Neural cell (in vitro differentiated cells): ENCODE results near the gene PDCD1. TPM values are rescaled to one million over a fixed set of nuclear protein-coding genes. Genes with fewer than 3 reads are reported as not detected.

Experiments
- H2AFZ ChIP-seq: fragments of 200-600, 300-800 bp; sonication (generic), shearing (Covaris generic); 2 replicates; pipeline ENCODE4 v1.6.0; 2014; ENCODE audit warnings: low read depth, mild to moderate bottlenecking, antibody characterized with exemption, low read length, moderate library complexity
- H3F3A ChIP-seq: fragments of 200-600 bp; shearing (Covaris generic); 2 replicates; pipeline ENCODE4 v1.6.1; 2016; ENCODE audit warnings: mild to moderate bottlenecking, moderate library complexity, mixed read lengths, antibody characterized with exemption, low read length; ENCODE audit not compliant: insufficient read depth, poor library complexity, severe bottlenecking
- H3K27ac ChIP-seq: fragments of 200-600, 300-800 bp; sonication (generic), shearing (Covaris generic); 2 replicates; pipeline ENCODE4 v1.5.1; 2014; ENCODE audit warnings: mild to moderate bottlenecking, low read length, moderate library complexity
- H3K27me3 ChIP-seq: fragments of 300-800, 200-600 bp; sonication (generic), shearing (Covaris generic); 2 replicates; pipeline ENCODE4 v1.6.0; 2014; ENCODE audit warnings: mild to moderate bottlenecking, low read depth, low read length, moderate library complexity; ENCODE audit not compliant: insufficient read depth
- H3K36me3 ChIP-seq: fragments of 300-800, 200-600 bp; sonication (generic), shearing (Covaris generic); 2 replicates; pipeline ENCODE4 v1.5.1; 2014; ENCODE audit warnings: mild to moderate bottlenecking, antibody characterized with exemption, low read length, moderate library complexity; ENCODE audit not compliant: insufficient read depth
- H3K4me2 ChIP-seq: fragments of 300-800, 200-600 bp; sonication (generic), shearing (Covaris generic); 2 replicates; pipeline ENCODE4 v1.6.0; 2014; ENCODE audit warnings: mild to moderate bottlenecking, low read length
- H3K4me3 ChIP-seq: fragments of 300-800, 200-600 bp; sonication (generic), shearing (Covaris generic); 2 replicates; pipeline ENCODE4 v1.5.1; 2014; ENCODE audit warnings: mild to moderate bottlenecking, low read length, moderate library complexity
- H3K79me2 ChIP-seq: fragments of 200-600 bp; shearing (Covaris generic); replicated peaks from 2 replicates; pipeline ENCODE4 v1.6.0; 2014; ENCODE audit warnings: mild to moderate bottlenecking, low read length, moderate library complexity; ENCODE audit not compliant: insufficient read depth
- H3K9ac ChIP-seq: fragments of 300-800, 200-600 bp; sonication (generic), shearing (Covaris generic); 2 replicates; pipeline ENCODE4 v1.6.1; 2016; ENCODE audit warnings: mild to moderate bottlenecking, low read length, mixed read lengths
- H3K9me2 ChIP-seq: fragments of 200-600 bp; shearing (Covaris generic); 2 replicates; pipeline ENCODE4 v1.6.1; 2016; ENCODE audit warnings: mild to moderate bottlenecking, low read length, mixed read lengths; ENCODE audit not compliant: insufficient read depth
- H3K9me3 ChIP-seq: fragments of 200-600, 300-800 bp; sonication (generic), shearing (Covaris generic); 2 replicates; pipeline ENCODE4 v1.6.1; 2016; ENCODE audit warnings: mild to moderate bottlenecking, mixed run types, low read length, moderate library complexity, mixed read lengths
- H4K20me1 ChIP-seq: fragments of 200-600 bp; shearing (Covaris generic); 2 replicates; pipeline ENCODE4 v1.6.1; 2016; ENCODE audit warnings: mild to moderate bottlenecking, mixed run types; ENCODE audit not compliant: insufficient read depth
- CTCF ChIP-seq: fragments of 450-650 bp; IDR thresholded peaks from 2 replicates; pipeline ENCODE4 v1.5.1; 2014; ENCODE audit warnings: antibody characterized with exemption, mild to moderate bottlenecking, moderate library complexity; ENCODE audit not compliant: poor library complexity, severe bottlenecking
- EP300 ChIP-seq: fragments of 450-650 bp; conservative IDR thresholded peaks from 2 replicates; pipeline ENCODE4 v1.6.1; 2014; ENCODE audit warnings: antibody characterized with exemption, mild to moderate bottlenecking, moderate library complexity; ENCODE audit not compliant: poor library complexity, severe bottlenecking
- EZH2 ChIP-seq: fragments of 200-600, 300-800 bp; shearing (Covaris generic), sonication (generic); IDR thresholded peaks from 2 replicates; pipeline ENCODE4 v1.6.1; 2014; ENCODE audit warnings: antibody characterized with exemption, low read length, borderline replicate concordance, mild to moderate bottlenecking; ENCODE audit not compliant: insufficient read depth, poor library complexity, severe bottlenecking
- MXI1 ChIP-seq: fragments of 450-650 bp; conservative IDR thresholded peaks from 2 replicates; pipeline ENCODE4 v1.6.1; 2014; ENCODE audit warnings: antibody characterized with exemption, mild to moderate bottlenecking; ENCODE audit not compliant: poor library complexity, severe bottlenecking
- POLR2AphosphoS5 ChIP-seq: IDR thresholded peaks from 2 replicates; pipeline ENCODE4 v1.6.1; 2012
- RAD21 ChIP-seq: fragments of 450-650 bp; conservative IDR thresholded peaks from 2 replicates; pipeline ENCODE4 v1.6.1; 2014; ENCODE audit warnings: antibody characterized with exemption, mild to moderate bottlenecking, moderate library complexity
- REST ChIP-seq: IDR thresholded peaks from 2 replicates; pipeline ENCODE4 v1.6.1; 2012; ENCODE audit warnings: borderline replicate concordance
- SMC3 ChIP-seq: fragments of 450-650 bp; conservative IDR thresholded peaks from 2 replicates; pipeline ENCODE4 v1.6.1; 2014; ENCODE audit warnings: antibody characterized with exemption, mild to moderate bottlenecking, moderate library complexity; ENCODE audit not compliant: poor library complexity
- TAF1 ChIP-seq: IDR thresholded peaks from 2 replicates; pipeline ENCODE4 v1.6.1; 2012; ENCODE audit warnings: low read depth
- polyA plus RNA-seq: library from polyadenylated mRNA; depleted of rRNA; stranded (reverse); fragments of >200 nt; gene quantifications from 2 replicates; pipeline ENCODE4 v1.2.3, GENCODE V29; 2014

The PDCD1 gene
- polyA plus RNA-seq, 1 donor from 2014 or later = not detected

DNA sequence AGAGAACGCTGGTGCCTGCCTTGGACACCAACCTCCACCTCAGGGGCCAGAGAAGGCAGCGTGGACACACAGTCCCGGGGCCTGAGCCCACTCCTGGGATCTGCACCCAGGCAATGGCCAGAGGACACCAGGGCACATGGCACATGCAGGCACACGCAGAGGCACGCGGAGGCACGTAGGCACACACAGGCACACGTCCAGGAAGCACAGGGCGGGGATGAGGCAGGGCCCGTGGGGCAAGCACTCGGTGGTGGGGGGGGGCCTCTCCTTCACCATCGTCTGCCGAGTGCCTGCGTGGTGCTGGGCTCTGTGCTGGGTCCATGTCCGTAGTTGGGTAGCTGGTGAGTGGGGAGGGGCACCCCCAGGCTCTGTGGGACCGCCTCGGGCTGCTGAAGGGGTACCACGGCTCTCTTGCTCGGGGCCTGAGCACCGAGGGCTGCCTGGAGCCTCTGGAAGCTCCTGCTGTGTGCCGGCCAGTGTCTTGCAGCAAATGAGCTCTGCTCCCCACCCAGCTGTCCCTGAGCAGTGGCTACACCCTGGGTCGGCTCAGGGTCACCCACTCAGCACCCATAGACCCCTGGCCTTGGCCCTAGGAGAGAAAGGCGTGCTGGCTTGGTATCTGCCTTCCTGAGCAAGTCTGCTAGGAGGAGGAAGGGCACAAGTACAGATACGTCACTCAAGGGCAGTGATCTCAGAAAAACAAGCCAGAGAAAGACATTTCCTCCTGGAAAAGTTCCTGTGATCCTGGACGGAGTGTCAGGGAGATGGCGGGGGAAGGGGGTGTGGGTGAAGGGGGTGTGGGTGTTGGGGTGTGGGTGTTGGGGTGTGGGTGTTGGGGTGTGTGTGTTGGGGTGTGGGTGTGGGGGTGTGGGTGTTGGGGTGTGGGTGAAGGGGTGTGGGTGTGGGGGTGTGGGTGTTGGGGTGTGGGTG is 37.3 kb upstream of the PDCD1 start:
- Histone ChIP-seq H3K27ac (no peak overlapping the region), H3K4me3 (no peak overlapping the region), H3K36me3 (no peaks in the 10 kb centered on the region), H3F3A (no peaks in the 10 kb centered on the region), H3K9me3 (no peaks in the 10 kb centered on the region), H3K9me2 (no peaks in the 10 kb centered on the region), H4K20me1 (no peaks in the 10 kb centered on the region), H3K27me3 (no peaks in the 10 kb centered on the region), H3K9ac (no peak overlapping the region), H3K4me2 (no peak overlapping the region), H2AFZ (no peak overlapping the region), H3K79me2 (no peaks in the 10 kb centered on the region)
- TF ChIP-seq RAD21 = no peak
- no peak for TF ChIP-seq SMC3
- TF ChIP-seq REST = no peak
- TF ChIP-seq MXI1 = no peak
- TF ChIP-seq EP300 = no peak
- no peak for TF ChIP-seq EZH2
- no peak for TF ChIP-seq CTCF
- no peak for TF ChIP-seq TAF1
- no peak for TF ChIP-seq POLR2AphosphoS5

DNA sequence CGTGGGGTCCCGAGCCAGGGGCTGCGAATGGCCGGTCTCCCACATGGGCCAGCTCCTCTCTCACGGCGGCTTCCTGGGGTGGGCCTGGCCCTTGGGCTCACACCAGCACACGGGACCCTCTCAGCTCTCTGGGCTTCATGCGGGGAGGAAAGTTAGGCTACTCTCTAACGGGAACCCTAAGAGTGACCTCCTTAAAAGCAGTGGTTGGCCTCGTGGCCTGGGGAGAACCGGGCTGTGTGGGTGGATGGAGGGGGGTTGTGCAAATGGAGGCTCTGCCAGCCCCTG is 36.7 kb upstream of the PDCD1 start:
- Histone ChIP-seq H2AFZ (no peak overlapping the region), H4K20me1 (no peaks in the 10 kb centered on the region), H3F3A (no peaks in the 10 kb centered on the region), H3K4me2 (no peak overlapping the region), H3K79me2 (no peaks in the 10 kb centered on the region), H3K27ac (no peak overlapping the region), H3K36me3 (no peaks in the 10 kb centered on the region), H3K27me3 (no peaks in the 10 kb centered on the region), H3K4me3 (no peak overlapping the region), H3K9me2 (no peaks in the 10 kb centered on the region), H3K9ac (no peak overlapping the region), H3K9me3 (no peaks in the 10 kb centered on the region)
- TF ChIP-seq REST (no peak), POLR2AphosphoS5 (no peak), TAF1 (no peak)
